Naive thymus-derived CD4-positive, alpha-beta T cell (primary cell): ENCODE results near the gene PRSS27. TPM values are rescaled to one million over a fixed set of nuclear protein-coding genes. Genes with fewer than 3 reads are reported as not detected.
A peak's percentile ranks its signal among the peaks of the same experiment; 100 is the strongest.

Source experiments
- ATAC-seq: fragments of 150-1000 bp; cut with Tn5 transposase; 2 replicates; pipeline ENCODE4 v1.10.0; 2021; ENCODE audit warnings: mild to moderate bottlenecking, moderate library complexity
- CTCF ChIA-PET: fragments of 350-600 bp; sonication (Branson Sonifier 250); formaldehyde crosslinking; loops from one replicate; lab custom pipeline; 2021; ENCODE audit warnings: antibody characterized with exemption; lab: Charles Lee
- POLR2A ChIA-PET: fragments of 350-600 bp; sonication (Branson Sonifier 250); formaldehyde crosslinking; loops from one replicate; lab custom pipeline; 2021; ENCODE audit warnings: antibody characterized with exemption, inconsistent platforms; lab: Charles Lee
- DNase-seq, 9 donors: peaks; one replicate each; pipeline versions ENCODE4 v3.0.0 to v3.0.0-alpha.2; 2020 to 2022; ENCODE audit warnings: mixed read lengths in 1 of 9
- H3K27ac ChIP-seq: one replicate; pipeline ENCODE4 v1.7.0; 2013; ENCODE audit warnings: mild to moderate bottlenecking, low read depth, low read length, moderate library complexity
- H3K27me3 ChIP-seq, 2 donors: one replicate each; pipeline ENCODE4 v1.7.0; 2013; ENCODE audit warnings: low read length in 2 of 2, mild to moderate bottlenecking in 2 of 2, moderate library complexity in 2 of 2; ENCODE audit not compliant: control insufficient read depth in 2 of 2, insufficient read depth in 2 of 2
- H3K36me3 ChIP-seq, 3 experiments: 1 replicate in 2 of 3; 2 replicates in 1 of 3; pipeline ENCODE4 v1.7.0; 2013; ENCODE audit warnings: low read length in 3 of 3, mild to moderate bottlenecking in 3 of 3, moderate library complexity in 1 of 3; ENCODE audit not compliant: insufficient read depth in 3 of 3, control insufficient read depth in 2 of 3
- H3K4me1 ChIP-seq, 2 donors: one replicate each; pipeline ENCODE4 v1.7.0; 2013; ENCODE audit warnings: low read length in 2 of 2, mild to moderate bottlenecking in 2 of 2, moderate library complexity in 1 of 2; ENCODE audit not compliant: control insufficient read depth in 2 of 2, insufficient read depth in 2 of 2
- H3K4me3 ChIP-seq: 2 replicates; pipeline ENCODE4 v1.7.0; 2013; ENCODE audit warnings: mild to moderate bottlenecking, low read length
- H3K9me3 ChIP-seq, 3 experiments: 1 replicate in 2 of 3; 2 replicates in 1 of 3; pipeline ENCODE4 v1.7.0; 2013; ENCODE audit warnings: low read length in 3 of 3; ENCODE audit not compliant: control insufficient read depth in 2 of 3
- H3K27ac Mint-ChIP-seq, 9 donors: one replicate each; pipeline ENCODE4 v1.8.0; 2020 to 2022; ENCODE audit warnings: mixed read lengths in 9 of 9, mild to moderate bottlenecking in 8 of 9, moderate library complexity in 5 of 9, inconsistent platforms in 2 of 9
- H3K27me3 Mint-ChIP-seq, 5 donors: one replicate each; pipeline ENCODE4 v1.8.0; 2021 to 2022; ENCODE audit warnings: mixed read lengths in 5 of 5, mild to moderate bottlenecking in 1 of 5
- H3K36me3 Mint-ChIP-seq, 5 donors: one replicate each; pipeline ENCODE4 v1.8.0; 2020 to 2022; ENCODE audit warnings: mixed read lengths in 5 of 5, mild to moderate bottlenecking in 3 of 5, inconsistent platforms in 1 of 5
- H3K4me1 Mint-ChIP-seq, 7 donors: one replicate each; pipeline ENCODE4 v1.8.0; 2020 to 2022; ENCODE audit warnings: mixed read lengths in 7 of 7, mild to moderate bottlenecking in 3 of 7, inconsistent platforms in 1 of 7
- H3K4me3 Mint-ChIP-seq, 10 donors: one replicate each; pipeline ENCODE4 v1.8.0; 2020 to 2022; ENCODE audit warnings: mild to moderate bottlenecking in 10 of 10, mixed read lengths in 10 of 10, moderate library complexity in 6 of 10, inconsistent platforms in 2 of 10
- H3K9me3 Mint-ChIP-seq, 11 donors: one replicate each; pipeline ENCODE4 v1.8.0; 2020 to 2022; ENCODE audit warnings: mixed read lengths in 11 of 11, mild to moderate bottlenecking in 4 of 11, inconsistent platforms in 1 of 11, moderate library complexity in 1 of 11
- intact Hi-C, 2 donors: fragments of 100-400 bp; cut with micrococcal nuclease; formaldehyde crosslinking; loops; one replicate each; pipeline ENCODE4 v1.15.1; 2023
- polyA plus RNA-seq, 2 donors: library from polyadenylated mRNA; unstranded; fragments of 300-500 nt; fragmentation: Illumina TruSeq; gene quantifications; one replicate each; pipeline ENCODE4 v1.2.3, GENCODE V29; 2021
- total RNA-seq, 6 experiments: library from RNA in 5 of 6; stranded (reverse) in 5 of 6; gene quantifications; 1 replicate in 5 of 6; 2 replicates in 1 of 6; pipeline ENCODE4 v1.2.3 and lab custom pipeline; 2021 to 2026

PRSS27 gene
- total and polyA plus RNA-seq, 7 experiments from 2014 or later = 0.32 to 1.6 (median 0.72) TPM; not detected in 1

GRCh38 chr16:2761886-2762583 lies 42.0 kb upstream of the PRSS27 start:
- ChIA-PET CTCF (no interaction called here), POLR2A (interaction anchor here (0.9 kb wide), 1 partner anchor 12 kb away, joined by 3 read pairs; no protein-coding TSS in a partner anchor)
- Mint-ChIP-seq H3K4me1 (peaks cover 14 to 51% (median 31%) of the 10 kb centered on the region in 7 donors), H3K27ac (peak overlapping the region in 5 of 9 donors; percentile 12 to 57 (median 40)), H3K4me3 (peak overlapping the region in 1 of 10 donors; percentile 20), H3K27me3 (no peaks in the 10 kb centered on the region), H3K9me3 (peaks cover 0 to 24% (median 0%) of the 10 kb centered on the region in 11 donors), H3K36me3 (peaks cover 40 to 93% (median 90%) of the 10 kb centered on the region in 5 donors)
- Histone ChIP-seq H3K9me3 (no peaks in the 10 kb centered on the region), H3K4me3 (no peak overlapping the region), H3K4me1 (peaks cover 0 to under 1% of the 10 kb centered on the region in 2 donors), H3K27ac (no peak overlapping the region), H3K36me3 (peaks cover 61 to 100% (median 68%) of the 10 kb centered on the region in 3 experiments), H3K27me3 (no peaks in the 10 kb centered on the region)
- no peak for DNase-seq
- ATAC-seq = no peak
- intact Hi-C loops = no loop called here

- no peaks in the 10 kb centered on the region for H3K27me3 Mint-ChIP-seq
- POLR2A ChIA-PET = no interaction called here
These were observed 41.4 kb upstream of the PRSS27 start for GRCh38 chr16:2761472-2761871.

GRCh38 chr16:2757344-2757743 lies 37.3 kb upstream of the PRSS27 start:
- peaks cover 0 to 17% (median 0%) of the 10 kb centered on the region in 11 donors for H3K9me3 Mint-ChIP-seq
- intact Hi-C loops = no loop called here
- Histone ChIP-seq H3K4me3 (no peak overlapping the region), H3K4me1 (peaks cover 29 to 30% of the 10 kb centered on the region in 2 donors), H3K36me3 (peaks cover 29 to 69% (median 41%) of the 10 kb centered on the region in 3 experiments), H3K9me3 (no peaks in the 10 kb centered on the region), H3K27ac (no peak overlapping the region), H3K27me3 (no peaks in the 10 kb centered on the region)
- POLR2A ChIA-PET = interaction anchor here (0.5 to 1.7 kb wide), 4 partner anchors 10 to 429 kb away, joined by 3 to 4 read pairs (median 4); partner anchors contain the start of gene ELOB
- no peak for DNase-seq
- peak overlapping the region in 1 of 10 donors; percentile 51 for H3K4me3 Mint-ChIP-seq
- CTCF ChIA-PET = interaction anchor here (0.7 kb wide), 1 partner anchor 21 kb away, joined by 3 read pairs; no protein-coding TSS in a partner anchor
- no peaks in the 10 kb centered on the region for H3K27me3 Mint-ChIP-seq
- peaks cover 32 to 81% (median 65%) of the 10 kb centered on the region in 5 donors for H3K36me3 Mint-ChIP-seq
- peaks cover 45 to 77% (median 60%) of the 10 kb centered on the region in 7 donors for H3K4me1 Mint-ChIP-seq
- peak overlapping the region in 8 of 9 donors; percentile 0 to 81 (median 22) for H3K27ac Mint-ChIP-seq
- ATAC-seq = no peak

More at GRCh38 chr16:2761472-2761871, 41.4 kb upstream of the PRSS27 start:
- Histone ChIP-seq H3K27ac (no peak overlapping the region), H3K9me3 (no peaks in the 10 kb centered on the region), H3K4me1 (peaks cover 3 to 4% of the 10 kb centered on the region in 2 donors), H3K4me3 (no peak overlapping the region), H3K27me3 (no peaks in the 10 kb centered on the region), H3K36me3 (peaks cover 56 to 100% (median 68%) of the 10 kb centered on the region in 3 experiments)
- CTCF ChIA-PET = no interaction called here
- H3K4me1 Mint-ChIP-seq = peaks cover 20 to 53% (median 34%) of the 10 kb centered on the region in 7 donors
- H3K27ac Mint-ChIP-seq = peak overlapping the region in 3 of 9 donors; percentile 22 to 74 (median 52)
- DNase-seq = no peak
- ATAC-seq = no peak
- peaks cover 0 to 21% (median 0%) of the 10 kb centered on the region in 11 donors for H3K9me3 Mint-ChIP-seq
- intact Hi-C loops = no loop called here
- peaks cover 42 to 95% (median 91%) of the 10 kb centered on the region in 5 donors for H3K36me3 Mint-ChIP-seq
- H3K4me3 Mint-ChIP-seq = peak overlapping the region in 1 of 10 donors; percentile 20

- peak overlapping the region; percentile 4 to 89 (median 80) for H3K27ac Mint-ChIP-seq
- intact Hi-C loops = no loop called here
- ChIA-PET CTCF (interaction anchor here (0.6 kb wide), 1 partner anchor 10 kb away, joined by 4 read pairs; no protein-coding TSS in a partner anchor), POLR2A (interaction anchor here (1.4 to 1.7 kb wide), 2 partner anchors 20 to 21 kb away, joined by 3 to 4 read pairs; partner anchors contain the start of gene ELOB)
- Histone ChIP-seq H3K4me3 (no peak overlapping the region), H3K9me3 (no peaks in the 10 kb centered on the region), H3K27me3 (no peaks in the 10 kb centered on the region), H3K4me1 (peaks cover 35 to 36% of the 10 kb centered on the region in 2 donors), H3K36me3 (peaks cover 29 to 60% (median 36%) of the 10 kb centered on the region in 3 experiments), H3K27ac (peak overlapping the region; percentile 100)
- H3K27me3 Mint-ChIP-seq = no peaks in the 10 kb centered on the region
- no peak for DNase-seq
- H3K4me1 Mint-ChIP-seq = peaks cover 48 to 86% (median 64%) of the 10 kb centered on the region in 7 donors
- H3K36me3 Mint-ChIP-seq = peaks cover 32 to 73% (median 59%) of the 10 kb centered on the region in 5 donors
- H3K9me3 Mint-ChIP-seq = peaks cover 0 to 17% (median 0%) of the 10 kb centered on the region in 11 donors
- peak overlapping the region; percentile 6 to 98 (median 40) for H3K4me3 Mint-ChIP-seq
- ATAC-seq = no peak
These were observed 36.4 kb upstream of the PRSS27 start for GRCh38 chr16:2756288-2757015.

- Histone ChIP-seq H3K9me3 (no peaks in the 10 kb centered on the region), H3K4me3 (peak overlapping the region; percentile 68), H3K36me3 (peaks cover 23 to 48% (median 27%) of the 10 kb centered on the region in 3 experiments), H3K27ac (peak overlapping the region; percentile 100), H3K4me1 (peaks cover 35 to 40% of the 10 kb centered on the region in 2 donors), H3K27me3 (no peaks in the 10 kb centered on the region)
- Mint-ChIP-seq H3K36me3 (peaks cover 25 to 60% (median 46%) of the 10 kb centered on the region in 5 donors), H3K4me1 (peaks cover 44 to 82% (median 62%) of the 10 kb centered on the region in 7 donors), H3K9me3 (peaks cover 0 to 13% (median 0%) of the 10 kb centered on the region in 11 donors), H3K27ac (peak overlapping the region; percentile 23 to 94 (median 87)), H3K27me3 (no peaks in the 10 kb centered on the region), H3K4me3 (peak overlapping the region; percentile 85 to 98 (median 91))
- DNase-seq = no peak
- CTCF ChIA-PET = no interaction called here
- POLR2A ChIA-PET = interaction anchor here (1.1 to 5.2 kb wide), 3 partner anchors 9 to 20 kb away, joined by 4 to 50 read pairs (median 20); no protein-coding TSS in a partner anchor
- intact Hi-C loops = loop anchor here in 1 of 2 donors (1.0 kb wide), 1 partner anchor 11 kb away; no protein-coding TSS in a partner anchor
- ATAC-seq = no peak
These were observed 35.1 kb upstream of the PRSS27 start for GRCh38 chr16:2755158-2755557.

GRCh38 chr16:2753733-2754020 lies 33.7 kb upstream of the PRSS27 start:
- no peaks in the 10 kb centered on the region for H3K9me3 ChIP-seq
- H3K9me3 Mint-ChIP-seq = peaks cover 0 to 9% (median 0%) of the 10 kb centered on the region in 11 donors
- no peaks in the 10 kb centered on the region for H3K27me3 Mint-ChIP-seq
- H3K4me3 ChIP-seq = peak overlapping the region; percentile 68
- peak overlapping the region; percentile 100 for H3K27ac ChIP-seq
- peak overlapping the region; percentile 82 to 94 (median 89) for H3K27ac Mint-ChIP-seq
- ChIA-PET POLR2A (interaction anchor here (0.6 to 5.2 kb wide), 9 partner anchors 15 to 1743 kb away, joined by 3 to 66 read pairs (median 5); partner anchors contain the start of genes AMDHD2, ELOB and FLYWCH1), CTCF (no interaction called here)
- no peaks in the 10 kb centered on the region for H3K27me3 ChIP-seq
- peaks cover 14 to 49% (median 33%) of the 10 kb centered on the region in 5 donors for H3K36me3 Mint-ChIP-seq
- ATAC-seq (no peak), DNase-seq (no peak)
- peak overlapping the region; percentile 85 to 98 (median 91) for H3K4me3 Mint-ChIP-seq
- peaks cover 44 to 71% (median 60%) of the 10 kb centered on the region in 7 donors for H3K4me1 Mint-ChIP-seq
- intact Hi-C loops = loop anchor here (1.0 to 2.0 kb wide), 3 partner anchors 19 to 81 kb away; partner anchors contain the start of gene KCTD5 (in 1 of the 2)
- H3K4me1 ChIP-seq = peaks cover 35 to 40% of the 10 kb centered on the region in 2 donors
- peaks cover 9 to 33% (median 12%) of the 10 kb centered on the region in 3 experiments for H3K36me3 ChIP-seq
